ENCODE results near the gene ZBTB48. TPM values are rescaled to one million over a fixed set of nuclear protein-coding genes. Genes with fewer than 3 reads are reported as not detected.

The ZBTB48 gene
- total RNA-seq, 3 donors from 2014 or later, result 32.1 to 37.6 (median 33.7) TPM

DNA sequence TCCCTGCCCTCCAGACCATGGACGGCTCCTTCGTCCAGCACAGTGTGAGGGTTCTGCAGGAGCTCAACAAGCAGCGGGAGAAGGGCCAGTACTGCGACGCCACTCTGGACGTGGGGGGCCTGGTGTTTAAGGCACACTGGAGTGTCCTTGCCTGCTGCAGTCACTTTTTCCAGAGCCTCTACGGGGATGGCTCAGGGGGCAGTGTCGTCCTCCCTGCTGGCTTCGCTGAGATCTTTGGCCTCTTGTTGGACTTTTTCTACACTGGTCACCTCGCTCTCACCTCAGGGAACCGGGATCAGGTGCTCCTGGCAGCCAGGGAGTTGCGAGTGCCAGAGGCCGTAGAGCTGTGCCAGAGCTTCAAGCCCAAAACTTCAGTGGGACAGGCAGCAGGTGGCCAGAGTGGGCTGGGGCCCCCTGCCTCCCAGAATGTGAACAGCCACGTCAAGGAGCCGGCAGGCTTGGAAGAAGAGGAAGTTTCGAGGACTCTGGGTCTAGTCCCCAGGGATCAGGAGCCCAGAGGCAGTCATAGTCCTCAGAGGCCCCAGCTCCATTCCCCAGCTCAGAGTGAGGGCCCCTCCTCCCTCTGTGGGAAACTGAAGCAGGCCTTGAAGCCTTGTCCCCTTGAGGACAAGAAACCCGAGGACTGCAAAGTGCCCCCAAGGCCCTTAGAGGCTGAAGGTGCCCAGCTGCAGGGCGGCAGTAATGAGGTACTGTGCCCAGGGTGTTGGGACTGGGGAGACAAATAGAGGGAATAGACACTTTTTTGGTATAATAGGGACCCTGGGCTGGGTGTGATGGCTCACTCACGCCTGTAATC, 1.0 kb downstream of the ZBTB48 start:
- Mint-ChIP-seq H3K36me3 (ENCODE audit: insufficient read depth) (no peaks in the 10 kb centered on the region), H3K9me3 (no peaks in the 10 kb centered on the region), H3K4me3 (peak overlapping the region; percentile 88), H3K27me3 (ENCODE audit: low read depth) (no peaks in the 10 kb centered on the region), H3K4me1 (ENCODE audit: low read depth) (peaks cover 40% of the 10 kb centered on the region)
- ATAC-seq (no peak), DNase-seq (no peak)

DNA sequence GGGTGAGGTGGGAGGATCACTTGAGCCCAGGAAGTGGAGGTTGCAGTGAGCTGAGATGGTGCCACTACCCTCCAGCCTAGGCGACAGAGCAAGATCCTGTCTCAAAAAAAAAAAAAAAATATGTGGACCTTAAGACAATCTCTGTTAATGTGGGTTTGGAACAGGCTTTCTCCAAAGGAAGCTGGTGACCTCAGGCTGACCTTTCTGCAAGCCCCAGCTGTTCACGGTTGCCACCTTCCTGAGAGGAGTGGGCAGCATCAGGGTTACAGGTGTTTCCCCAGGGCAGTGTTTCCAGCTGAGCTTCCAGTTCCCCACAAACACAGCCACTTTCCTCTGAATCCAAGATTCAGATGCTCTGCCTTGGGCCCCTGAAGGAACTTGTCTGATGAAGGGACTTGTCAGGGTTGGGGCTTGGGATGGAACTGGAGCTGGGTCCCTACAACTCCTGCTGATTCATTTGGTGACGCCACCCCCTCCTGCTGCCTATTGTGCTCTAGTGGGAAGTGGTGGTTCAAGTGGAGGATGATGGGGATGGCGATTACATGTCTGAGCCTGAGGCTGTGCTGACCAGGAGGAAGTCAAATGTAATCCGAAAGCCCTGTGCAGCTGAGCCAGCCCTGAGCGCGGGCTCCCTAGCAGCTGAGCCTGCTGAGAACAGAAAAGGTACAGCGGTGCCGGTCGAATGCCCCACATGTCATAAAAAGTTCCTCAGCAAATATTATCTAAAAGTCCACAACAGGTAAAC, 1.9 kb downstream of the ZBTB48 start:
- ATAC-seq, result no peak
- Mint-ChIP-seq H3K4me3 (peak overlapping the region; percentile 88), H3K27me3 (ENCODE audit: low read depth) (no peaks in the 10 kb centered on the region), H3K36me3 (ENCODE audit: insufficient read depth) (no peaks in the 10 kb centered on the region), H3K9me3 (no peaks in the 10 kb centered on the region), H3K4me1 (ENCODE audit: low read depth) (peaks cover 40% of the 10 kb centered on the region)
- DNase-seq, result no peak

- Mint-ChIP-seq H3K9me3 (no peaks in the 10 kb centered on the region), H3K4me1 (ENCODE audit: low read depth) (peaks cover 40% of the 10 kb centered on the region), H3K27me3 (ENCODE audit: low read depth) (no peaks in the 10 kb centered on the region), H3K4me3 (peak overlapping the region; percentile 88), H3K36me3 (ENCODE audit: insufficient read depth) (no peaks in the 10 kb centered on the region)
- no peak for ATAC-seq
- no peak for DNase-seq
Measured at GRCh38 chr1:6582370-6582769, 2.6 kb downstream of the ZBTB48 start.

DNA sequence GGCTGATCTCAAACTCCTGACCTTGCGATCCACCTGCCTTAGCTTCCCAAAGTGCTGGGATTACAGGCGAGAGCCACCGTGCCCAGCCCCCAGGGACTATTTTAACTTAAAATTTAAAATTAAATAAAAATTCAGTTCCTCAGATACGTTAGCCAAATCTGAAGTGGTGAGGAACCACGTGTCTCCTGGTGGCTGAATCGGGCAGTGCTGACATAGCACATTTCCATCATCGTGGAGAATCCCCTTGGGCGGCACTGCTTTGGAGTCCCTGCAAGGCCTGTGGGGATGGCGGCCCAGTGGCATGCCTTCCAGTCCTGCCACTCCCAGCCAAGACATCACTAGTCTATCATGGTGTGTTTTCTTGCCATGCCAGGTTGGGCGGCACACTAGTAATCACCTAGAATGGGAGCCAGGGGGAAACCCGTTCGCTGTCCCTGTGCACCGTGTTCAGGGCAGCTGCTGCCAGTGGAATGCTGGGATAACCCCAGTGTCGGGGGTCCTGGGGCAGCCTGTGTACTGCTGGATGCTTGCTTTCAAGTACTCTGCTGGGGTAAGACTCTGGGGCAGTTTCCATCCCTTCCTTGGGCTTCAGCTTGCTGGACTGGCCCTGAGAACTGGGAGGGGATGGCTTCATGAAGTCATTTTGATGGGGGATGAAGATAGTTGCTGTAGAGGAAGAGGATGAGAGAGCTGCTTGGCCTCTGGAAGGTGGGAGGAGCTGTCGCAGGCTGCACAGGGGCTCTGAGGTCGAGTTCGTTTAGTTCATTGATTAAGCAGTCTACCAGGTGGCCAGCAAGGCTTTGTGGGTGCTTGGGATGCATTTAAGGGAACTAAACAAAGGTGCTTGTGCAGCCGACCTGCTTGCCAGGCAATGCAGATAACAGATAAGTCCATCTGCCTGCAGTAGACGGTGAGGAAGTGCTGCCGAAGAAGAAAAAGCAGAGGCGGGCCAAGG, 4.6 kb downstream of the ZBTB48 start:
- Mint-ChIP-seq H3K27me3 (ENCODE audit: low read depth) (no peaks in the 10 kb centered on the region), H3K9me3 (no peaks in the 10 kb centered on the region), H3K36me3 (ENCODE audit: insufficient read depth) (peaks cover 2% of the 10 kb centered on the region), H3K4me1 (ENCODE audit: low read depth) (peaks cover 38% of the 10 kb centered on the region), H3K4me3 (no peak overlapping the region)
- DNase-seq (no peak), ATAC-seq (no peak)

- Mint-ChIP-seq H3K36me3 (ENCODE audit: insufficient read depth) (peaks cover 4% of the 10 kb centered on the region), H3K9me3 (no peaks in the 10 kb centered on the region), H3K4me1 (ENCODE audit: low read depth) (peaks cover 33% of the 10 kb centered on the region), H3K4me3 (no peak overlapping the region), H3K27me3 (ENCODE audit: low read depth) (no peaks in the 10 kb centered on the region)
- DNase-seq (no peak), ATAC-seq (no peak)
Measured at GRCh38 chr1:6585081-6585722, 5.4 kb downstream of the ZBTB48 start.

- Mint-ChIP-seq H3K27me3 (ENCODE audit: low read depth) (no peaks in the 10 kb centered on the region), H3K4me1 (ENCODE audit: low read depth) (peaks cover 27% of the 10 kb centered on the region), H3K36me3 (ENCODE audit: insufficient read depth) (peaks cover 4% of the 10 kb centered on the region), H3K9me3 (no peaks in the 10 kb centered on the region), H3K4me3 (no peak overlapping the region)
- DNase-seq (no peak), ATAC-seq (no peak)
Measured at GRCh38 chr1:6585841-6586240, 6.0 kb downstream of the ZBTB48 start.

- H3K4me3 Mint-ChIP-seq, result no peak overlapping the region
- DNase-seq (no peak), ATAC-seq (no peak)
- H3K36me3 Mint-ChIP-seq (ENCODE audit: insufficient read depth), result peaks cover 4% of the 10 kb centered on the region
- no peaks in the 10 kb centered on the region for H3K9me3 Mint-ChIP-seq
- H3K4me1 Mint-ChIP-seq (ENCODE audit: low read depth), result peaks cover 24% of the 10 kb centered on the region
- H3K27me3 Mint-ChIP-seq (ENCODE audit: low read depth), result no peaks in the 10 kb centered on the region
Measured at GRCh38 chr1:6586404-6586816, 6.6 kb downstream of the ZBTB48 start.

DNA sequence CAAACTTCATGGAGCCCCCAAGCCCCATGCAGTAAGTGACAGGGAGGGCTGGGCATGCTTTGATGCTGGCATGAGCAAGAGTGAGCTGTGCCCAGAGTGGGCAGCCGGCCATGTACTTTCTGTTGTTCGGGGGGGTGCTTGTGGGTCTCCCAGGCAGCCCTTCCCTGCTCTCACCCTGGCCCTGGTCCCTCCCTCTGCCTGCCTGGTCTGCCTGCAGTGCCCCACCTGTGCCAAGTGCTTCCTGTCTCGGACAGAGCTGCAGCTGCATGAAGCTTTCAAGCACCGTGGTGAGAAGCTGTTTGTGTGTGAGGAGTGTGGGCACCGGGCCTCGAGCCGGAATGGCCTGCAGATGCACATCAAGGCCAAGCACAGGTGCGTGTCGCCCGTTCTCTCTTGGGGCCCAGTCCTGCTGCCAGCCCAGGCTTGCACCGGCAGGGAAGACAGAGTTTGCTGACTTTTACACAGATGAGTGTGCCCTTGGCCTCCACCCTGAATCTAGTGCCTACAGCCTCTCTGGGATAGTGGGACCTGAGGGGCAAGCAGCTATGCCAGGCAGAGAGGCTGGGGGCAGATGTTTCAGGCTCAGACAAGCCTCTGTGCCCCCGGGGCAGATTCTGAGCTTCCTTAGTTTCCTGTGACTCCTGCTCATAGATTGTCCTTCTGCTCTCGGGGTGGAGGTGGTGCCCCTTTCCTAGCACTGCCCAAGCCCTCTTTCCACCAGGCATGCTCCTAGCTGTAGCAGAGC, 7.6 kb downstream of the ZBTB48 start:
- peaks cover 14% of the 10 kb centered on the region for H3K4me1 Mint-ChIP-seq (ENCODE audit: low read depth)
- DNase-seq, result no peak
- no peak overlapping the region for H3K4me3 Mint-ChIP-seq
- no peak for ATAC-seq
- peaks cover 4% of the 10 kb centered on the region for H3K36me3 Mint-ChIP-seq (ENCODE audit: insufficient read depth)
- no peaks in the 10 kb centered on the region for H3K27me3 Mint-ChIP-seq (ENCODE audit: low read depth)
- no peaks in the 10 kb centered on the region for H3K9me3 Mint-ChIP-seq

GRCh38 chr1:6588128-6588892, 8.5 kb downstream of the ZBTB48 start:
- no peak overlapping the region for H3K4me3 Mint-ChIP-seq
- no peak for ATAC-seq
- no peak for DNase-seq
- peaks cover 4% of the 10 kb centered on the region for H3K36me3 Mint-ChIP-seq (ENCODE audit: insufficient read depth)
- H3K9me3 Mint-ChIP-seq, result no peaks in the 10 kb centered on the region
- H3K4me1 Mint-ChIP-seq (ENCODE audit: low read depth), result peaks cover 12% of the 10 kb centered on the region
- no peaks in the 10 kb centered on the region for H3K27me3 Mint-ChIP-seq (ENCODE audit: low read depth)

GRCh38 chr1:6588893-6589520, 9.2 kb downstream of the ZBTB48 start:
- no peaks in the 10 kb centered on the region for H3K27me3 Mint-ChIP-seq (ENCODE audit: low read depth)
- peaks cover 7% of the 10 kb centered on the region for H3K36me3 Mint-ChIP-seq (ENCODE audit: insufficient read depth)
- H3K4me3 Mint-ChIP-seq, result no peak overlapping the region
- H3K9me3 Mint-ChIP-seq, result no peaks in the 10 kb centered on the region
- H3K4me1 Mint-ChIP-seq (ENCODE audit: low read depth), result peaks cover 15% of the 10 kb centered on the region
- ATAC-seq, result no peak
- DNase-seq, result no peak

- ATAC-seq, result no peak
- Mint-ChIP-seq H3K9me3 (no peaks in the 10 kb centered on the region), H3K4me3 (no peak overlapping the region), H3K36me3 (ENCODE audit: insufficient read depth) (peaks cover 9% of the 10 kb centered on the region), H3K4me1 (ENCODE audit: low read depth) (peaks cover 9% of the 10 kb centered on the region), H3K27me3 (ENCODE audit: low read depth) (no peaks in the 10 kb centered on the region)
- DNase-seq, result no peak
Measured at GRCh38 chr1:6590046-6590445, 10.3 kb downstream of the ZBTB48 start.

GRCh38 chr1:6591222-6591621, 11.4 kb downstream of the ZBTB48 start:
- peaks cover 11% of the 10 kb centered on the region for H3K36me3 Mint-ChIP-seq (ENCODE audit: insufficient read depth)
- peaks cover 18% of the 10 kb centered on the region for H3K4me1 Mint-ChIP-seq (ENCODE audit: low read depth)
- DNase-seq, result no peak
- ATAC-seq, result no peak
- H3K9me3 Mint-ChIP-seq, result no peaks in the 10 kb centered on the region
- H3K4me3 Mint-ChIP-seq, result no peak overlapping the region
- H3K27me3 Mint-ChIP-seq (ENCODE audit: low read depth), result no peaks in the 10 kb centered on the region
